ENCODE data around the gene MIS12. TPM values are rescaled to one million over a fixed set of nuclear protein-coding genes. Genes with fewer than 3 reads are reported as not detected.

MIS12 gene
- total RNA-seq, 1 donor: 18.9 TPM

- H3K4me1 ChIP-seq (ENCODE audit: insufficient read depth, low read length): peaks cover 21% of the 10 kb centered on the region
- H3K27me3 ChIP-seq (ENCODE audit: insufficient read depth, low read length): no peaks in the 10 kb centered on the region
- no peak overlapping the region for H3K4me3 ChIP-seq (ENCODE audit: low read length)
- H3K9me3 ChIP-seq (ENCODE audit: low read depth, low read length): no peaks in the 10 kb centered on the region
Measured at GRCh38 chr17:5511401-5512225, 25.2 kb downstream of the MIS12 start.

DNA sequence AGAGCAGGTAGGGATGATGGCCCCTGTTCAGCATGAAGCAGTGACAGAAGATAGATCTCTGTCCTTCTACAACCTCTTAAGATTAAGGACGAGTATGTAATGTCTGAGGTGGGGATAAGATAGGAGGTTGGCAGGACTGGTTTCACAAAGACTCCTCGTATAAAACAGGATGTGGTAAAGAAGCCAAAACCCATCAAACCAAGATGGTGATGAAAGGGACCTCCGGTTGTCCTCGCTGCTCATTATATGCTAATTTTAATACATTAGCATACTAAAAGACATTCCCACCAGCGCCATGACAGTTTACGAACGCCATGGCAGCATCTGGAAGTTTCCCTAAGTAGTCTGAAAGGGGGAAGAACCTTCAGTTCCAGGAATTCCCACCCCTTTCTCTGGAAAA, 27.3 kb downstream of the MIS12 start:
- H3K27me3 ChIP-seq (ENCODE audit: insufficient read depth, low read length): no peaks in the 10 kb centered on the region
- peaks cover 21% of the 10 kb centered on the region for H3K4me1 ChIP-seq (ENCODE audit: insufficient read depth, low read length)
- H3K4me3 ChIP-seq (ENCODE audit: low read length): no peak overlapping the region
- no peaks in the 10 kb centered on the region for H3K9me3 ChIP-seq (ENCODE audit: low read depth, low read length)

GRCh38 chr17:5514976-5515375, 28.6 kb downstream of the MIS12 start:
- no peak overlapping the region for H3K4me3 ChIP-seq (ENCODE audit: low read length)
- no peaks in the 10 kb centered on the region for H3K9me3 ChIP-seq (ENCODE audit: low read depth, low read length)
- peaks cover 21% of the 10 kb centered on the region for H3K4me1 ChIP-seq (ENCODE audit: insufficient read depth, low read length)
- H3K27me3 ChIP-seq (ENCODE audit: insufficient read depth, low read length): no peaks in the 10 kb centered on the region

- H3K27me3 ChIP-seq (ENCODE audit: insufficient read depth, low read length): no peaks in the 10 kb centered on the region
- peaks cover 21% of the 10 kb centered on the region for H3K4me1 ChIP-seq (ENCODE audit: insufficient read depth, low read length)
- no peaks in the 10 kb centered on the region for H3K9me3 ChIP-seq (ENCODE audit: low read depth, low read length)
- no peak overlapping the region for H3K4me3 ChIP-seq (ENCODE audit: low read length)
Measured at GRCh38 chr17:5516060-5516792, 29.9 kb downstream of the MIS12 start.

DNA sequence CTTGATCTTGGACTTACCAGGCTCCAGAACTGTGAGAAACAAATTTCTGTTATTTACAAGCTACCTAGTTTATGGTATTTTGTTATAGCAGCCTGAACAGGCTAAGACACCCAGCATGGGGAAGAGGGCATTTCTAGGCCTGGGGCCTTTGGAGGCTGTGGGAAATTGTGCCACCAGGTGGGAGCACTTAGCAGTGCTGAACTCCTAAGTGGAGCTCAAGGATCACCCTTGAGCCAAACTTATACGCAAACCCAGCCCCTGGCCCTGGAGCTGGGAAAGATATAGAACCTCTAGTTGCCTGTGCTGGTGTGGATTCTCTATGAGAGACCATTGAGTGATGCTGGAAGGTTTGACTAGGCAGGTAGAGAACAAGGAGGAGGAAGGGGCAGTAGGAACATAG, 36.1 kb downstream of the MIS12 start:
- no peak overlapping the region for H3K4me3 ChIP-seq (ENCODE audit: low read length)
- no peaks in the 10 kb centered on the region for H3K4me1 ChIP-seq (ENCODE audit: insufficient read depth, low read length)

GRCh38 chr17:5523249-5523648, 36.9 kb downstream of the MIS12 start:
- H3K27me3 ChIP-seq (ENCODE audit: insufficient read depth, low read length): no peaks in the 10 kb centered on the region
- no peaks in the 10 kb centered on the region for H3K9me3 ChIP-seq (ENCODE audit: low read depth, low read length)
- H3K4me3 ChIP-seq (ENCODE audit: low read length): no peak overlapping the region
- no peaks in the 10 kb centered on the region for H3K4me1 ChIP-seq (ENCODE audit: insufficient read depth, low read length)

More for the DNA sequence above, 36.1 kb downstream of the MIS12 start:
- Histone ChIP-seq H3K9me3 (ENCODE audit: low read depth, low read length) (no peaks in the 10 kb centered on the region), H3K27me3 (ENCODE audit: insufficient read depth, low read length) (no peaks in the 10 kb centered on the region)

DNA sequence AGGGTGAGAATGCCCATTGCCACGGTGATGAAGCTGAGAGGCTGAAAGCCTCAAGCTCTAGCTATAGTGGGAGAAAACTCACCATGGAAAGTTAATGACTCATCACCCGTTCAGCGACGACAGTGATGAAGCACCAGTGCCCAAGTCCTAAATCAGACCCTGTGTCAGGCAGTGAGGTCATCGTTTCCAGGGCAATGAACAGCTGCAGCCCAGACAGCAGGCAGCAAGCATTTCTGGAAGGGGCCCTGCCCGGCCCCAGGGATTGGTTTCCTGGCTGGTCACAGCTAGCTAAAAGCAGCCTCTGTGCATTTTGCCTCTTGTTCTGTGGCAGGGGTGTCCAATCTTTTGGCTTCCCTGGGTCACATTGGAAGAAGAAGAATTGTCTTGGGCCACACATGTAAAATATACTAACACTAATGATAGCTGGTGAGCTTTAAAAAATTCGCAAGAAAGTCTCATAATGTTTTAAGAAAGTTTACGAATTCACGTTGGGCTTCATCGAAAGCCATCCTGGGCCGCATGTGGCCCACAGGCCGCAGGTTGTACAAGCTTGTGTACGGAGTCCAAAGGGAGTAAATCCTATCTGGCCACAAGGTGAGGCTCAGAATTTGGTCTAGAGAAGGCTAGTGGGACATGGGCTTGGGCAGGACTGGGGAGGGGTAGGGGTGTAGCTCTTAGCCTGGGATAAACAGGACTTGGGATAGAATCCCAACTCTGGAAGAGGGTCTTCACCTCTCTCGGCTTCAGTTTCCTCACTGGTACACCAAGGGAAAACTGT, 40.6 kb downstream of the MIS12 start:
- Histone ChIP-seq H3K4me3 (ENCODE audit: low read length) (no peak overlapping the region), H3K27me3 (ENCODE audit: insufficient read depth, low read length) (no peaks in the 10 kb centered on the region), H3K9me3 (ENCODE audit: low read depth, low read length) (no peaks in the 10 kb centered on the region), H3K4me1 (ENCODE audit: insufficient read depth, low read length) (no peaks in the 10 kb centered on the region)

- no peaks in the 10 kb centered on the region for H3K4me1 ChIP-seq (ENCODE audit: insufficient read depth, low read length)
- H3K27me3 ChIP-seq (ENCODE audit: insufficient read depth, low read length): no peaks in the 10 kb centered on the region
- no peak overlapping the region for H3K4me3 ChIP-seq (ENCODE audit: low read length)
- H3K9me3 ChIP-seq (ENCODE audit: low read depth, low read length): no peaks in the 10 kb centered on the region
Measured at GRCh38 chr17:5527601-5528250, 41.4 kb downstream of the MIS12 start.

- Histone ChIP-seq H3K4me3 (ENCODE audit: low read length) (no peak overlapping the region), H3K9me3 (ENCODE audit: low read depth, low read length) (no peaks in the 10 kb centered on the region), H3K27me3 (ENCODE audit: insufficient read depth, low read length) (no peaks in the 10 kb centered on the region), H3K4me1 (ENCODE audit: insufficient read depth, low read length) (no peaks in the 10 kb centered on the region)
Measured at GRCh38 chr17:5530265-5531084, 44.1 kb downstream of the MIS12 start.

DNA sequence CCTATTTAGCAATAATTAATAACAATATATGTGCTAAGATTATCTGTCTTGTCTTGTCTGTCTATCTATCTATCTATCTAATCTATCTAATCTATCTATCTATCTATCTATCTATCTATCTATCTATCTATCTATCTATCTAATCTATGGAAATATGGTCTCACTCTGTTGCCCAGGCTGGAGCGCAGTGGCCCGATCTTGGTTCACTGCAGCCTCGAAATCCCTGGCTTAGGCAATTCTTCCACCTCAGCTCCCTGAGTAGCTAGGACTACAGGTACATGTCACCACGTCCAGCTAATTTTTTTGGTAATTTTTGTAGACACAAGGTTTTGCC, 44.7 kb downstream of the MIS12 start:
- H3K4me1 ChIP-seq (ENCODE audit: insufficient read depth, low read length): no peaks in the 10 kb centered on the region
- H3K9me3 ChIP-seq (ENCODE audit: low read depth, low read length): no peaks in the 10 kb centered on the region
- no peaks in the 10 kb centered on the region for H3K27me3 ChIP-seq (ENCODE audit: insufficient read depth, low read length)
- H3K4me3 ChIP-seq (ENCODE audit: low read length): no peak overlapping the region

GRCh38 chr17:5532581-5532980, 46.2 kb downstream of the MIS12 start:
- no peak overlapping the region for H3K4me3 ChIP-seq (ENCODE audit: low read length)
- no peaks in the 10 kb centered on the region for H3K9me3 ChIP-seq (ENCODE audit: low read depth, low read length)
- no peaks in the 10 kb centered on the region for H3K27me3 ChIP-seq (ENCODE audit: insufficient read depth, low read length)
- H3K4me1 ChIP-seq (ENCODE audit: insufficient read depth, low read length): no peaks in the 10 kb centered on the region

DNA sequence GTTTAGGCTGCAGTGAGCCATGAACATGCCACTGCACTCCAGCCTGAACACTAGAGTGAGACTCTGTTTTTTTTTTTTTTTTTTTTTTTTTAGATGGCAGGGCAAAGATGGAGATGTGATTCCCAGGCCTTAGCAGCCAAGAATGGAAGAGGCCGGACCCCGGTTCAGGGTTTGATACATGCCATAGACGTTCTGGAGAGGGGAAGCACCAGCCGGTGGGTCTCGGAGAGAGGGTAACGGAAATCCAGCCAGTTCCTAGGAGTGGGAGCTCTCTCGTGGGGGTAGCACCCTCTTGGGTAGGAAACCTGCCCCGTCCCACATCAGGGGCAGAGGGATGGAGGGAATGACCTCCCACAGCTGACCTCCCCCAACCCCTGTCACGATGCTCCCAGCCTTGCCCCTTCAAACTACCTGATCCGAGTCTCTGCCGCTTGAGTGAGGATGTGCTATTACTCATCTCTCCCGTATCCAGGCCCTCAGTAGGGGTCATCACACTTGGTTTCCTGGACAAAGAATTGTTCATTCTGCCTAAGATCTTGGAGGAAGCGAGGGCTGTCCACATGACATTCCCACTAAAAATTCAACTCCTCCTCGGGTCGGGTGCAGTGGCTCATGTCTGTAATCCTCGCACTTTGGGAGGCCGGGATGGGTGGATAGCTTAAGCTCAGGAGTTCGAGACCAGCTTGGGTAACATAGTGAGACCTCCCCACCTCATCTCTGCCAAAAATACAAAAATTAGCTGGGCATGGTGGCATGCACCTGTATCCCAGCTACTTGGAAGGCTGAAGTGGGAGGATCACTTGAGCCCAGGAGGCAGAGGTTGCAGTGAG, 47.3 kb downstream of the MIS12 start:
- Histone ChIP-seq H3K4me1 (ENCODE audit: insufficient read depth, low read length) (no peaks in the 10 kb centered on the region), H3K9me3 (ENCODE audit: low read depth, low read length) (no peaks in the 10 kb centered on the region), H3K4me3 (ENCODE audit: low read length) (no peak overlapping the region), H3K27me3 (ENCODE audit: insufficient read depth, low read length) (no peaks in the 10 kb centered on the region)

DNA sequence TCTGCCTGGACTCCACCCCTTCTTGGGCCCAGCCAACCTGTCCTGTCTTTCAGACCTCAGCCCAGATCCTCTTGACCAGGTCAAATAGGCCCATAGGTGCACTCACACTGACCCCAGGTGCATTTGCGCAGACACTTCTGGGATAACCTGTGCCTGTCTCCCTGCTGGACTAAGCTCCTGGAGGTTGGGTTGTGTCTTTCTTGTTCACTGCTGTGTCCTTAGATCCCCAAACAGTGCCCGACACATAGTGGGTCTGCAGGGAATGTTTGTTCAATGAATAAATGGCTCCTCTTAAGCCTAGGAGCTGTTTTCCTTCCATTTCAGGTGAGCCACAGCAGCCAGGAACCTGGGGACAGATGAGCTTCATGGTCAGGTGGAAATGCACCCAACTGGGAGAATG, 49.1 kb downstream of the MIS12 start:
- no peaks in the 10 kb centered on the region for H3K4me1 ChIP-seq (ENCODE audit: insufficient read depth, low read length)

More for the DNA sequence above, 49.1 kb downstream of the MIS12 start:
- H3K27me3 ChIP-seq (ENCODE audit: insufficient read depth, low read length): no peaks in the 10 kb centered on the region
- H3K9me3 ChIP-seq (ENCODE audit: low read depth, low read length): no peaks in the 10 kb centered on the region
- H3K4me3 ChIP-seq (ENCODE audit: low read length): no peak overlapping the region
